GM12864 (cell line): ENCODE measurements around the gene CHKB.
"Not testable (repeated sequence)": the region's sequence is repeated elsewhere in the genome, so short reads cannot be mapped to it uniquely, and the experiment has no call there.

Experiments used
- DNase-seq: peaks from one replicate; pipeline ENCODE4 v3.0.0-alpha.2; 2011; ENCODE audit warnings: low read depth
- H3K4me3 ChIP-seq: 2 replicates; pipeline ENCODE4 v1.5.1; 2011; ENCODE audit warnings: mild to moderate bottlenecking, low read depth, low read length, control low read depth
- CTCF ChIP-seq: IDR thresholded peaks from 2 replicates; pipeline ENCODE4 v1.5.1; 2011; ENCODE audit warnings: low read depth, mild to moderate bottlenecking, moderate library complexity, low read length, control low read depth, inconsistent platforms; ENCODE audit errors: missing control alignments

The CHKB gene

DNA sequence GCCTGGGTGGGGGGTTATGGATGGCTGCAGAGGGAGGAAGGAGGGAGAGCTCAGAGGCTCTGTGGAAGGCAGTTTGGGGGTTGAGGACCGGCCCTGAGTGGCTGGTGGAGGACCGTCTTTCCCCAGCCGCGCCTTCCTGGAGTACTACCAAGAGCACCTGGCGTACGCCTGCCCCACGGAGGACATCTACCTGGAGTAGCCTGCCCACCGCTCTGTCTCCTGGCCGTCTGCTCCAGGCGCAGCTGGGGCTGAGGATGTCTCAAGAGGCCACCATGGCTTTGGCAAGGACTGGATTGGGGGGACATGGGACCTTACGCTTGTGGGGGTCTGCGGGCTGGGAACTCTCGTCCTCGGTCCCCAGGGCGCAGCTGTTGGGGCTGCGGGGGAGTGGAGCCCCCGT lies 27.9 kb upstream of the CHKB start:
- no peak for DNase-seq
- no peak overlapping the region for H3K4me3 ChIP-seq
- TF ChIP-seq CTCF = no peak

DNA sequence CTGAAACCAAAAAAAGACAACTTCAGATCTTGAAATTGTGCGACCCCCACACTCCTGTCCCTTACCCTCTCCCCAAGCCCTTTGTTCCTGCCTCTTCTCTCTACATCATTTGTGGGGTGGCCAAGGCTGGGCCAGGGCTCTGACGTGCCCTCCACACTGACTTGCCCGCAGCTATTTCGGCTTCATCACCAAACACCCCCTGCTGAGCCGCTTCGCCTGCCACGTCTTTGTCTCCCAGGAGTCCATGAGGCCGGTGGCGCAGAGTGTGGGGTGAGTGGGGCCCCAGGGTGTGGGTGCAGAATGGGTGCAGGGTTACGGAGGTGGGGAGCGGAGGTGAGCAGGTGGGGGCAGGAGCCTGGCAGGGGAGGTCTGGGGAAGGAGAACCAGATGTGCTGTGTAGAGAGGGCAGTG lies 27.4 kb upstream of the CHKB start:
- no peak for DNase-seq
- H3K4me3 ChIP-seq = no peak overlapping the region
- TF ChIP-seq CTCF = no peak

GRCh38 chr22:50609599-50609998 lies 26.9 kb upstream of the CHKB start:
- no peak overlapping the region for H3K4me3 ChIP-seq
- no peak for DNase-seq
- no peak for TF ChIP-seq CTCF

GRCh38 chr22:50608996-50609395 lies 26.3 kb upstream of the CHKB start:
- no peak for TF ChIP-seq CTCF
- no peak overlapping the region for H3K4me3 ChIP-seq
- no peak for DNase-seq

DNA sequence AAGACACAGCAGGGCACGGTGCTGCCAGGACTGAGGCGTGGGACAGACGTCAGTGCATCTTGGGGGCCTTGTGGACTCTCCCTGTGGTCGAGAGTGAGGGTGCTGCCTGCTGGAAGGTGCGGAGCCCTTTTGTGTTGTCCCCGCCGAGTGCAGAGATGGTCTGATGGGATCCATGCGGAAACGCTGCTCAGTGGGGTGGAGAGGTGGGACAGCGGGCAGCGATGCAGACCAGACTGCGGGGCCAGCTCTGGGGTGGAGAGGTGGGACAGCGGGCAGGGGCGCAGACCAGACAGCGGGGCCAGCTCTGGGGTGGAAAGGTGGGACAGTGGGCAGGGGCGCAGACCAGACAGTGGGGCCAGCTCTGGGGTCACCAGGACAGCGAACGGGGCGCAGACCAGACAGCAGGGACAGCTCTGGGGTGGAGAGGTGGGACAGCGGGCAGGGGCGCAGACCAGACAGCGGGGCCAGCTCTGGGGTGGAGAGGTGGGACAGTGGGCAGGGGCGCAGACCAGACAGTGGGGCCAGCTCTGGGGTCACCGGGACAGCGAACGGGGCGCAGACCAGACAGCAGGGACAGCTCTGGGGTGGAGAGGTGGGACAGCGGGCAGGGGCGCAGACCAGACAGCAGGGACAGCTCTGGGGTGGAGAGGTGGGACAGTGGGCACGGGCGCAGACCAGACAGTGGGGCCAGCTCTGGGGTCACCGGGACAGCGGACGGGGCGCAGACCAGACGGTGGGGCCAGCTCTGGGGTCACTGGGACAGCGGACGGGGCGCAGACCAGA lies 25.6 kb upstream of the CHKB start:
- not testable (repeated sequence) for DNase-seq, H3K4me3 ChIP-seq

GRCh38 chr22:50607659-50608020 lies 25.0 kb upstream of the CHKB start:
- DNase-seq = no peak
- no peak overlapping the region for H3K4me3 ChIP-seq
- TF ChIP-seq CTCF = no peak

DNA sequence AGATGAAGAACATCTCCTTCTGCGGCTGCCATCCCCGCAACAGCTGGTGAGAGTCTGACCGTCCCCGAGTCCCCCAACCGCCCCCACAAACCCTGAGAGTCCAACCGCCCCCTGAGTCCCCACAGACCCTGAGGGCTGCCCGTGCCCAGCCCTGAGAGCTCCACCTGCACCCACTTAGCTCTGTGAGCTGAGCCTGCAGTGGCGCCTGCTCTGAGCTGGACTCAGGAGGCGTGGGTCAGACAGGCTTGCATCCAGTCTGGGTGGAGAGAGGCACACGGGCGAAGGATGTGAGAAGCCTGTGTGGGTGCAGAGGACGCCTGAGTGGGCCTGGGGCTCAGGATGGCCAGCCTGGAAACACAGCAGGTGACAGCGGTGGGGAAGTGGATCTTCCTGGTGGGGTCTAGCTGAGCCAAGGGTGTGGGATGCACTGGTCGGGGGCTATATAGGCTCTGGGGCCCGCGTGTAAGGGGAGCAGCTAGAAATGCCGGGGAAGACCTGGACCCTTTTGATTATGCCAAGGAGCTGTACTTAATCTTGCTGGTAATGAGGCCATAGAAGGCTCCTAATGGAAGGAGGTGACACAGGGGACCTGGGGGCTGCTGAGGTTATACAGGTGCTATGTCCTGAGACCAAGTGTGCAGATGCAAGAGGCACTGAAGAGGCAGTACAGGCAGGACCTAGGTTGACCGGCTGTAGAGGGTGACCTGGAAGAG lies 24.5 kb upstream of the CHKB start:
- DNase-seq = no peak
- no peak overlapping the region for H3K4me3 ChIP-seq
- TF ChIP-seq CTCF = no peak
